HK-2 (cell line): ENCODE measurements around the gene LCP1.

Source experiments
- DNase-seq: peaks from one replicate; pipeline ENCODE4 v3.0.0-alpha.2; 2018; ENCODE audit not compliant: unreplicated experiment

Gene LCP1

DNA sequence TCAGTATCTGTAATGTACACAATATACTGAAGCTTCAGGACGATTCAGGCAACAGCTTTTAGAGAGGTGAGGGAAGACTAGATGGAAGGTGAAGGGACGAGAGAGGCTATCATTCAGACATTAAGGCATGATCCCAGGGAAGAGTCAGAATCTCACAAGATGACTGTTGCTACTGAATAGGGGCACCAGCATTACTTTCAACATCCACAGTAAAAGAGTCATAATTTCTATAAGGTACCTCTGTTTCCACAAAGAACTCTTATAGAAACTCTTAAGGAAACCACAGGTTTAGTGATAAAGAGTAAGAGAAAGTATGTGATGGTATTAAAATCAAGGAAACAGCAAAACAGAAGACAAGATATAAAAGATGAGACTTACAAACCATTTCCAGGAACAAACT is 23.0 kb downstream of the LCP1 start:
- no peak for DNase-seq

- no peak for DNase-seq
Observed at GRCh38 chr13:46158222-46158621, 23.8 kb downstream of the LCP1 start.

- DNase-seq, result no peak
Observed at GRCh38 chr13:46154136-46154801, 27.7 kb downstream of the LCP1 start.

DNA sequence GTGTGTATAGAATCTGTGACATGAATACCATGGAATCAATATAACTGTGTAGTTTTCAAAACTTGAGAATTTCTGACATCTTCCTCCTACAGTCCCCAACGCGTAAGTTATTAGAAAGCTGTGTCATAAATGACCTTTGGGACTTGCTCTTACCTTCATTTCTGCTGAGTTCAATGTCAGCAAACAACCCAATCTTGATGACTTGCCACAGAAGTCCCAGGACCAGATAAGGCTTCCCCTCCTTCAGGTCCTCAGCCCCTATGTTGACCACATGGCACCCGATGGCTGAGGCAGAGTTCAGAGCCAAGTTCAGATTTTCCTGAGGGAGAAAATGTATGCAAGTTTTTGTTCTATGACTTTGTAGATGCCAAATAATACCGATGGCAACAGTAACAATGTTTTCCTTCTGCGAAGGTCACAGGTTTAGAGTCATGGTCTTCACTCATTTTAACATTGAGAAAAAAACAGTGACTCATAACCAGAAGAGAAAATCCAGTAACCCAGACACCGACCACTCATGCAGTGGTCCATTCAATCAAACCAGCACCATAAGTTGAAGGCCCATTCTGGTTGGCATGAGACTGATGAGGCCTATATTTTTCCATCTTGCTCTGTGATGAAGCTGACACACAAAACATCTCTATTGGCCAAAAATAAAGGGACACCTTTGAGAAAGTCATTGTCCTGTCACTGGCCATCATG is 29.2 kb downstream of the LCP1 start:
- no peak for DNase-seq

- no peak for DNase-seq
Observed at GRCh38 chr13:46150134-46150693, 31.8 kb downstream of the LCP1 start.

DNA sequence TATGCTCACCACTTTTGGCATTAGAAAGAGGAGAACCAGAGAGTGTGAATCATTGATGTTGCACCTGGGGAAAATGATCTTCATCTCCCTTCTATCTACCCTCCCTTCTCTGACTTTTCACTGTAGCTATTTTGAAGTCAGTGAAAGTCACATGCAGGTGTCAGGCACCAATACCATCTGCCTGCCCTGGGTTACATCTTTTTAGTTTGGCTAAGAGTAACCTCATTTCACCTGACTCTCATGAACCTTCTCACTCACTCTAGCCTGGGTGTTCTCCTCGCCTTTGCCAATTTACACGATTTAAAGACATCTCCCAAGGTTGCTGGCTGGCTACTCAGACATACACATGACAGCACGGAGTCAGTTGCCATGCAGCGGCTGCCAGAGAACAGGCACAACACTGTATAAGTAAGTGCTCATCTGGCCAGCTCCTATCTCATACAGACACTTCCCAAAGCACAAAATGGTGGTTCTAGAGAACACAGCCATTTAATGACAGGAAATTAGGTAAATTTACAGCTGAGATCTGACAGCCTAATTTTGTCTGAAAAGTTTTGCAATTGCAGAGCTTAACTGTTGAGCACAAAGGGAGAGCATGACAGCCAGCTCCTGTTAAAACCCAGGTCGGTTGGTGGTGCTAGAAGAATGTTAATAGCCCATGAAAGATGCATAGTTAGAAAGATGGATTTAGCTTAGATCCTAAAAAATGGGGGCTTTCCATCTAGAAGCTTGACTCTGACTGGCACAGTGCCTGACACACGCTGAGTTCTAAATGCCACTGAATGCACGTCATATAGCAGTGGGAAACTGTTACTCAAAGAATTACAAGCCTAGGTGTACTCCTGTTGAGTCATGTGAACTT is 32.5 kb downstream of the LCP1 start:
- DNase-seq, result no peak

DNA sequence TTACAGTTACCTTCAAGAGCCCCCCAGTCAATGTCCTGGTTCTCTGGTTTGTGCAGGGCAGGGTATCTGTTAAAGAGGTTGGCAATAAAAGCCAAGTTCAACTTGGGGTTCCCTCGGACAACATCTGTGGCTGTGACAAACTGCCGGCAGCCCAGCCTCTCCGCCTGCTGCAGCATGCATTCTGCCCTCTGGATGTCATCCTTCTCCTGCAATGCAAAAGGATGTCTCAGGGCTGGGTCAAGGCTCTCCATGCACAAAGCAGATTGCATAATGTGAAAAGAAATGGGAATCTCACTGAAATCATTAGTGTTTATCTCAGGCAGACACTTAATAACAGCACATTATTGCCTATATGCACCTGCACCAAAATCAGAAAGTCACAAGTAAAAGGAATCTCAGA is 35.1 kb downstream of the LCP1 start:
- DNase-seq, result no peak

DNA sequence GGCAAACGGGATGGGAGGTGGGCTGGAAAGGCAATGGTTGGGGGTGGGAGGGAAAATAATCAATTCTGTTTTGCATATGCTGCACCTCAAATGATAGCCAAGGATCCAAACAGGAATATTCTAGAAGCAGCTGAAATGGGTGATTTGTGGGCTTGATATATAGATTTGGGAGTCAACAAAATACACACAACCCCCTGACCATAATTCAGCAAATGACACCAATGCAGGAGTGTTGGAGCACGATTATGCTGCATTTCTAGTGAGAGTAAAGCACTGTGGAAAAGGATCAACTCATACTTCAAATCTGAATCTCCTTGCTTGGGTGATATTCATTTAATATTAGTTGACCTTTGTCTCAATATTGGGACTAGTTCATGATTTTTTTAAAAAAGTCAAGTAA is 36.0 kb downstream of the LCP1 start:
- DNase-seq, result no peak

GRCh38 chr13:46145135-46145534 is 36.8 kb downstream of the LCP1 start:
- DNase-seq, result no peak

- no peak for DNase-seq
Observed at GRCh38 chr13:46143184-46143701, 38.7 kb downstream of the LCP1 start.

DNA sequence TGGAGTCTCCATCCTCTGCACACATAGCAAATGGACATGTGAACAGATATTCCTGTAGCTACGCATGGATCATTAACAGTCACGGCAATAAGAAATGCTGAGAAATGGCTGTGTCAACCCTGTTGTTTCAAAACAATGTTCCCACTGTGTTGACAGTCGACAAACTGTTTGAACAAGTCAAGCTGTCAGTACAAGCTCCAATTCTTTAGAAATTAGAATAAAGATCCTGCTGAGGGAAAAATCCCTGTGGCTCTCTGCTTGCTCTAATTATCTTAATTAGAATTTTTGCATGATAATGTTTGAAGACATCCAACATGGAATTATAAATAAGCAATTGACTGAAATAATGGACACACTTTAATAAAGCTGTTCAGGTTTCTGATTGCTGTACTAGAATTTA is 39.2 kb downstream of the LCP1 start:
- DNase-seq, result no peak

- no peak for DNase-seq
Observed at GRCh38 chr13:46140044-46140443, 41.9 kb downstream of the LCP1 start.

- no peak for DNase-seq
Observed at GRCh38 chr13:46137627-46138317, 44.2 kb downstream of the LCP1 start.

GRCh38 chr13:46136688-46137087 is 45.3 kb downstream of the LCP1 start:
- no peak for DNase-seq

- no peak for DNase-seq
Observed at GRCh38 chr13:46134961-46135522, 46.9 kb downstream of the LCP1 start.

DNA sequence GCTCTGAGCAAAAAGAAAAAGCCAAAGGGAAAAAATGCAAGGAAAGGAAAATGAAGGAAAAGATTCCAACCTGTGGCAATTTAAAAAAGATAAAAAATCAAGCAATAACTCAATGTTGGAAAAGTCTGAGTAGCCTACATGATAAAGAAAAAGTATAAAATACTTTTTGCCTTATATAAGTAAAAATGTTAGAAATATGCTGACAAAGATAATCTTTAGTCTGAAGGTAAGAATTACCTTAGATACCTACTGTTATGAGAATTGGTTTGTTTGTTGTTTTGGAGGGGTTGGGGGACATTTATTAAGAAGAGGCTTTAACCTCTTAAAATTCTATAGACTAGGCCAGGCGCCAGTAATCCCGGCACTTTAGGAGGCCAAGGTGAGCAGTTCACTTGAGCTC is 47.5 kb downstream of the LCP1 start:
- no peak for DNase-seq

- DNase-seq, result no peak
Observed at GRCh38 chr13:46132109-46132508, 49.9 kb downstream of the LCP1 start.

DNA sequence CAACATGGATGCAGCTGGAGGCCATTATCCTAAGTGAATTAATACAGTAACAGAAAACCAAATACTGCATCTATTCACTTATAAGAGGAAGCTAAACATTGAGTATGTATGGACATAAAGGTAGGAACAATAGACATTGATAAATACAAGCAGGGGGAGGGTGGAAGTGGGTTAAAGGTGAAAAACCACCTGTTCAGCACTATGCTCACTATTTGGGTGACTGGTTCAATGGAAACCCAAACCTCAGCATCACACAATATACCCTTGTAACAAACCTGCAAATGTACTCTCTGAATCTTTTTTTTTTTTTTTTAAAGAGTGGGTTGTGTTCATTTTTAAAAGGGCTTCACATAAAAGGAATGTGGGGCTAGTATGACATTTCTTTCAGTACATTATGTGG is 50.3 kb downstream of the LCP1 start:
- DNase-seq, result no peak

DNA sequence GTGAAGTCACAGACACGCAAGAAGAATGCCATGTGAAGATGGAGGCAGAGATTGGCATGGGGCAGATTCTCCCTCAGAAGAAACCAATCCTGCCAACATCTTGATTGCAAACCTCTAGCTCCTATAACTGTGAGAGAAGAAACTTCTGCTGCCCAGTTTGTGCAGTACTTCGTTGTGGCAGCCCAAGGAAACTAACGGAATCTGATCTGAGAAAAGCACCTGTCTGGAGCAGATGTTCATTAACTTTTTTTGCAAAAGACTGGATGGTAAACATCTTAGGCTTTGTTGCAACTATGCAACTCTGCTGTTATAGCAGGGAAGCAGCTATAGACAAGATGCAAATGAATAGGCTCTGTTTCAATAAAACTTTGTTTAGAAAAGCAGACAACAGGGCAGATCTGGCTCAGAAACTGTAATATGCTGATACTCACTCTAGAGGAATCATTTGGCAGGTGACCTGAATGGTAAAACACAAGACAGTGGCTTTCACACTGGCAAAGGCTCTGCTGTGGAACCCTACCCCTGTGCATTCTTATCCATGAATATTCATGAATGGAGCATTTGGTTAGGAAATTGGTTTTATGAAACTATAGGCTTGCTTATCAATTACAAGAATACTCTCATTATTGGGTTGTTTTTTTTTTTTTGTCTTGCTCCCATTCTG is 51.9 kb downstream of the LCP1 start:
- DNase-seq, result no peak

- DNase-seq, result no peak
Observed at GRCh38 chr13:46129124-46129523, 52.9 kb downstream of the LCP1 start.
